Measurements from ENCODE around the gene SLC7A1.

- TF ChIP-seq ELK1 (IDR thresholded peaks at IDR 0.05; ENCODE audit: borderline replicate concordance, low read depth, low read length) = no peak
- no peak for TF ChIP-seq CTCF (conservative IDR thresholded peaks at IDR 0.05; ENCODE audit: low read depth, low read length)
- no peak for TF ChIP-seq POLR2A (IDR thresholded peaks at IDR 0.05; ENCODE audit: low read depth, low read length)
These were observed 29.5 kb upstream of the SLC7A1 start for GRCh38 chr13:29624997-29625396.
